ENCODE measurements around the gene NQO2.

- no peak for TF ChIP-seq CTCF (IDR thresholded peaks at IDR 0.05; ENCODE audit: insufficient read depth, low read depth, low read length)
- TF ChIP-seq EZH2 (IDR thresholded peaks at IDR 0.05; ENCODE audit: insufficient read depth, low read length), result no peak
Measured at GRCh38 chr6:3045369-3045768, 45.7 kb downstream of the NQO2 start.
